ENCODE results near the gene LRSAM1.
"Not testable (repeated sequence)": the region's sequence is repeated elsewhere in the genome, so short reads cannot be mapped to it uniquely, and the experiment has no call there.

LRSAM1 gene

DNA sequence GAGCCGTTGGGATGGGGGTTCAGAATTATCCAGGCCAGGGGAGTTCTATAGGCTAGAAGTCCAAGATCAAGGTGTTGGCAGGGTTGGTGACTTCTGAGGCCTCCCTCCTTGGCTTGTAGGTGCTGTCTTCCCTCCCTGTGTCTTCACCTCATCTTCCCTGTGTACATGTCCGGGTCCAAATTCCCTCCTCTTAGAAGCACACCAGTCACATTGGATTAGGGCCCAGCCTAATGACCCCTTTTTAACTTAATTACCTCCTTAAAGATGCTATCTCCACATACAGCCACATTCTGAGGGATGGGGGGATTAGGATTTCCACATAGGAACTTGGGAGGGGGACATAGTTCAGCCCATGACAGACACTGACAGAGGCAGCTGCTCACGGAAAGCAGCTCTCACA, 12.1 kb downstream of the LRSAM1 start:
- DNase-seq: no peak

DNA sequence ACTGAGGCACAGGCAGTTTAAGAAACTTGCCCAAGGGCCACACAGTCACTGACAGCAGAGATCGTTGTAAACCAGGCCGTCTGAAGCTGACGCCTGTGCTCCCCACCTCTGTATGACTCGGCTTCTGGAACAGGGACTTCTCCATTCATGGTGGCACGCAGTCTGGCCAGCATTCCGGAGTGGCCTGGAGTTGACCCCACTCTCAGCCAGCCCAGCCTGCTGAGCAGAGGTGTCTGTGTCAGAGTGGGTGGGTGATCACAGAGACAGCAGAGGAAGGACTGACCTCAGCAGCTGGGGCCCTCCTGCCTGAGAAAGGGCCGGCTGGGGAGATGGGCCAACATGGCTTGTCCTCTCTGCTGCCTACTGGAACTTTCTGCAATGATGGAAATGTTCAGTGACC, 12.6 kb downstream of the LRSAM1 start:
- no peak for DNase-seq

DNA sequence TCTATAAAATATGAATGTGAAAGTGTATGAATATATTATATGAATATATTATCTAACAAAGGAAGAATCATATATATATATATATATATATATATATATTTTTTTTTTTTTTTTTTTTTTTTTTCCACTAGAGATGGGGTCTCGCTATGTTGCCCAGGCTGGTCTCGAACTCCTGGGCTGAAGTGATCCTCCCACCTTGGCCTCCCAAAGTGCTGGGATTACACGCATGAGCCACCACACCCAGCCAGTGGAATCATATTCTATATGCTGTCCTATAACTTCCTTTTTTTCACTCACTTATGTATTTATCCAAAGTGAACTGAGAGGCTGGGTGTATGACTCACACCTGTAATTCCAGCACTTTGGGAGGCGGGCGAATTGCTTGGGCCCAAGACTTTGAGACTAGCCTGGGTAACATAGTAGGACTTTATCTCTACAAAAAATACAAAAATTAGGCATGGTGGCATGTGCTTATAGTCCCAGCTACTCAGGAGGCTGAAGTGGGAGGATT, 15.2 kb downstream of the LRSAM1 start:
- DNase-seq: not testable (repeated sequence)

DNA sequence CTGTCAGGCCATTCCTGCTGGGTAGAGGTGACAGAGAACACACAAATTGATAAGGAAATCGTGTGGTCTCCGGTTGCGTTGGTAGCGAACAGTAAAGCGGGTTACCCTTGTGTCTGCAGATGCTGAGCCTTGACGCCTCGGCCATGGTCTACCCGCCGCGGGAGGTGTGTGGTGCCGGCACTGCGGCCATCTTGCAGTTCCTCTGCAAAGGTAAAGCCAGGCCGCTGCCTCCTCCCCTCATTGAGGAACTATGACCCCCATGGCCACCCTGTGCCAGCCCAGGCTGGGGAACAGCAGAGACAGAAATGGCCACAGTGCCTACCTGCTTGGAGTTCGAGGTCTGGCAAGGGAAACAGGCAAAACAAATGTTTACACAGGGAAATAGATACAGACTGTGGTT, 16.3 kb downstream of the LRSAM1 start:
- no peak for DNase-seq

DNA sequence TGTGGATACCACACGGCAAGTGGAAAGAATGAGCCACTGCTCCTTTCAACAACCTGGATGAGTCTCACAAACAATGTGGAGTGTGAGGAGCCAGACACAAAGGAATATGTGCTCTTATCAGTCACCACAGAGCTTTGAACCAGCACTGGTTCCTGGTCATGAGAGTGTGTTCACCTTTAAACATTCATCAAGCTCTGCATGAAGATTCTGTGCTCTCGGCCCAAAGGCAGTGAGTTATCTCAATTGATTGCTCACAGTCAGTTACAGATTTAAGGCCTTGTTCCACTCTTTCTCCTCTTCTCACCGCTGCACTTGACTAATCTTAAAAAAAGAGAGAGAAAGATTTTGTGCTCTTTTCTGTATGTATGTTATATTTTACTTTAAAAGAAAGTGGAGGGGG, 19.4 kb downstream of the LRSAM1 start:
- DNase-seq: no peak

DNA sequence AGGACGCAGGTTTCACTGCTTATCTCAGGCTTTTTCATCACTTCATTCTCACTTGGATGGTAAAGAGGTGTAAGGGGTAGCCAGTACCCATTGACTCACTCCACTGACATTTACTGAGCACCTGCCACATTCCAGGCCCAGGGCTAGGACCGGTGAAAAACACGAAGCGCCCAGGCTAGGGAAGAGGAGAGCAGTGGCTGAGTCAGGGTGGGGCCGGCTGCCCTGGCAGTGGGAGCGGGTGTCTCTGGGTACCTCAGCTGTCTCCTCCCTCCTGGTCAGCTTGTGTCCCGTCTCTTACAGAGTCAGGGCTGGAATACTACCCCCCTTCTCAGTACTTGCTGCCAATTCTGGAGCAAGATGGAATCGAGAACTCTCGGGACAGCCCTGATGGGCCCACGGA, 22.2 kb downstream of the LRSAM1 start:
- DNase-seq: no peak

DNA sequence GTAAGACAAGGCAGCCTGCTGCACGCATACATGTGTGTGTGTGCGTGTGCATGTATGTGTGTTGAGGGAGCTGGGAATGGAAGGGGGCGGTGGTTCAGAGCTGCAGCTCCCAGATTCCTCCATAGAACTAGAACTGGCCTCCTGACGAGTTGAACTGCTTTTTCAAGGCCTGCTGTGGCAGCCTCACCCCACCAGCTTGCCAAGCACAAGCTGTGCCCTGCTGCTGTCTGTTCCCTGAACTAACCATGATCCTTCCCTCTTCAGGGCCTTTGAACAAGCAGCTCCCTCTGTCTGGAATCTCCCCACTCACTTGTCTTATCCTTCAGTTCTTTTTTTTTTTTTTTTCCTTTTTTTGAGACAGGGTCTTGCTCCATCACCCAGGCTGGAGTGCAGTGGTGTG, 22.6 kb downstream of the LRSAM1 start:
- no peak for DNase-seq

DNA sequence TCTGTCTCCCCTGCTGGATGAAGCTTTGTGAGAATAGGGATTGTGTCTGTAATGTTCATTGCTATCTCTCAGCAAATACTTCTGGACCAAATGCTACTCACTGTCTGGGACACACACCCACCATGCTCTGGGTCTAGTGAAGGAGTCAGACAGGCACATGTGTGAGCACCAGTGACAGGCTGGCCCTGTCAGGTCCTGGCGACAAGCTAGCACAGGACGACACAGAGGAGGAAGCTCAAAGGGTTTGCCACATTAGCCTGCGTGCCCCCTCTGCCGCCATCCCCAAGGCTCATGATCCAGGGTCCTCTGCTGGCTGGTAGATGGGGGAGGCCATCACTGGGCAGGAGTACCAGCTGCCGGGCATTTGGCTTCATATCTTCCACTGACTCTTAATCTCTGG, 23.3 kb downstream of the LRSAM1 start:
- no peak for DNase-seq

DNA sequence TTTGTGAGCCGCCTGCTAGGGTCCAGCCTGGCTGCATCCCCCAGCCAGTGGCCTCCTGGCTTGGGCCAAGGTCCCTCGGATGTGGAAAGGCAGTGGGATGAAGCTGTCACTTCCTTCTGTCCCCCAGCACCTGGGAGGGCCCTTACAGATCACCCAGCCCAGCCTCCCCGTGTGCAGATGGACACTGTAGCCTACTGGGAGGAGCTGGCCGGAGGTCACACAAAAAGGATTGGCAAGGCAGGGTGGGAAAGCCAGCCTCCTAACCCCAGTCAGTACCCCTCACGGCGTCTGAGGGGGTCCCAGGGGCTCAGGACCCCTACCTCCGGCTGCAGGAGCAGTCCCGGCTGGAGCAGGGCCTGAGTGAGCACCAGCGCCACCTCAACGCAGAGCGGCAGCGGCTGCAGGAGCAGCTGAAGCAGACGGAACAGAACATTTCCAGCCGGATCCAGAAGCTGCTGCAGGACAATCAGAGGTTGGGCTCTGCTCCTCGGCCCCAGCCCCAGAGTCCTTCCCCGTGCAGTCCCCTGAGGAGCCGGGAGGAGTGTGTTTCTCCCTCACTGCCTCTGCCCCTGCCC, 28.3 kb downstream of the LRSAM1 start:
- no peak for DNase-seq

DNA sequence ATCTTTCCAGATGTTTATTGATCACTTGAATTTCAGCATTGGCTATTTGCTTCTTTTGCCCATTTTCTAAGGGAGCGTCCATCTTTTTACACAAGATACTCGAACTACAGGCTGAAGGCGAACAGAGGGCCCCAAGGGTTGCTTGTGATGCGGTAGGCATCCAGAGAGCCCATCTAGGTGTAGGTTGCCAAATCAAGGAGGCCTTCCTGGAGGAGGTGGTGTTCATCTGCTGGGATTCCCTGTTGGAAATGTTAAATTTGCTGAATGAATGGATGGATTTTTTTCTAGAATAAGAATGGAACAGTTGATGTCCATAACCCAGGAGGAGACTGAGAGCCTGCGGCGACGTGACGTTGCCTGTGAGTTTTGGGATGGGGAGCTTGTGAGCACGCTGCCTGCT, 31.4 kb downstream of the LRSAM1 start:
- DNase-seq: no peak

DNA sequence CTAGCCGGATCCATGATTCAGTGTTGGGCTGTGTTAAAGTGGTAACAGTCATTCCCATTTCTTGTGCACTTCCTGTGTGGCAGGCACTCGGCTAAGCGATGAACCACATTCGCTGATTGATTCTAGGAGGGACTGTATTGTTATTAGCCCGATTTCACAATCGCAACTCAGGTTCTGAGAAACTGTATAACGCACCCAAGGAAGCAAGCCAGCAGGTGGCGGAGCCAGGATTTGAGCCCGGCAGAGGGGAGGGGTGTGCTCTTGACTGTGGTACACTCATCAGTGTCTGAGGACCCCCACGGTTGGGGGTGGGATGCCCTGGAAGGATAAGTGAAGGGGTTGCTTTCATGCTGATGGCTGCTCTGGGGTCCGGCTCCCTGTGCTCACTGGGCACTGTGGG, 34.7 kb downstream of the LRSAM1 start:
- no peak for DNase-seq

DNA sequence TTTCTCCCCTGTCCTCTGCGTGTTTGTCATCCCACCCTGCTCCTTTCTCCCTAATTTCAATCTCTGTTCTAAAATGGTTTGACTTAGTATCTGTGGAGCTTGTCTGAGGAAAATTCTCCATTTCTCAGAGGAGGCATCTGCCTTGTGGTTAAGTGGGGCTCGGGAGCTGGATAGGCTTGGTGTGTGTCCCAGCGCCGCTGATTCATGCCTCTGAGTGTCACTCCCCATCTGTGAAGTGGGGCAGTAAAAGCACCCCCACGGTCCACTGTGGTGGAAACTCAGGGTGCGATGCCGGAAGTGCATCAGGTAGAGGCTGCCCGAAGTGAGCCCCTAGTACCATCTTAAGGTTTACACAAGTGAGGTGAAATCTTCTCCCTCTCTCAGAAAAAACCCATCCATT, 37.6 kb downstream of the LRSAM1 start:
- DNase-seq: no peak

DNA sequence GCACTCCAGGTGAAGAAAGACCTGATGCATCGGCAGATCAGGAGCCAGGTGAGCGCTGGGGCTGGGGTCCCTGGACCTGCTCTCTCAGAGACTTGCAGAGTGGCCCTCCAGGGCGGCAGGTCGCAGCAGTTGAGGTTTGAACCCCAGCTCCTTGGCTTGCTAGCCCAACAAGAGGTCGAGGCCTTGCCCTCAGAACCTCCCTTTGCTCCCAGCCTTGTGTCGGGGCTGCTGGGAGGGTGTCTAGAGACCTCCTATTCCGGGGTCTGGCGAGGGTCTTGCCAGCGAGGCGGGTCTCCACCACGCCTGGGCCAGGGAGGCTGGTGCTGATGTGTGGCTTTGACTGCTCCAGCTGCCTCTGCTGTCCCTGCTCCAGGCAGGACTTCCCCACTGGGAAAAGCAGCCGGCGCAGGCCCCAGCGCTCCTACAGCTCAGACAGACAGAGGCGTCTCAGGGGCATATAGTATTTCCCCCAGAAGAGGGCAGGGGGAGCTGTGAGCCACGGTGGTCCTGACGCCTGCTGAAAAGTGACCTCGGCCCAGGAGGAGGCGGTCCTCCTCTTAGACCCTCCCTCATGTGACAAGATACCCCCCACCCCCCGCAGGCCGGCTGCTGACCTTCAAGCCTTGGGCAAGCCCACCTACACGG, 38.3 kb downstream of the LRSAM1 start:
- DNase-seq: no peak

DNA sequence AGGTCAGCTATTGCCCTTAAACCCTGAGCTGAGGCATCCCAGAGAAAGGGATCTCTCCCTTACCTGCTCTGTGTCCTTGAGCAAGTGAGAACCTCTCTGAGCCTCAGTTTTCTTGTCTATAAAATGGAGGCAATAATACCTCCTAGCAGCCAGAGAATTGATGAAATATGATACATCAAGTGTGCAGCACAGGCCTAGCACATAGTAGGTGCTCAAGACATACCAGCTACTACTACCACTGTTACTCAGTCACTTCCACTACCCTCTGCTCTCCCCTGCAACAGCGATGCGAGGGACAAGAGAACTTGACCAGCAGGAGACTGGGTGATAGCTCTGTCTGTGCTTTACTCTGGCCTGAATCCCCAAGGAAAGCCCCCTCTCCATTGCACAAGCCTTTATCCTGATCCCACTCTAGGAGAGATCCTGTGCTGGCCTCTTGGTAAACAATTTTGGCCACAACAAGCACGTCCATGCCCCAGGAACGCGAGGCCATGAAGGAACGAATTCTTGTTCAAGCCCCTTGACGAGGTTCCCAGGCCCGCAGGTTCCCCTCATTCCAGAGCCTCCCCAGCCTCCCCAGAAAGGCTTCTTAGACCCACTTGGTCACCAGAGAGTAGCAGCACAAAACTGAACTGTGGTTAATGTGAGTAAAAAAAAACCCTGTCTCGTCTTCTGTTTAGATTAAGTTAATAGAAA, 39.4 kb downstream of the LRSAM1 start:
- no peak for DNase-seq

DNA sequence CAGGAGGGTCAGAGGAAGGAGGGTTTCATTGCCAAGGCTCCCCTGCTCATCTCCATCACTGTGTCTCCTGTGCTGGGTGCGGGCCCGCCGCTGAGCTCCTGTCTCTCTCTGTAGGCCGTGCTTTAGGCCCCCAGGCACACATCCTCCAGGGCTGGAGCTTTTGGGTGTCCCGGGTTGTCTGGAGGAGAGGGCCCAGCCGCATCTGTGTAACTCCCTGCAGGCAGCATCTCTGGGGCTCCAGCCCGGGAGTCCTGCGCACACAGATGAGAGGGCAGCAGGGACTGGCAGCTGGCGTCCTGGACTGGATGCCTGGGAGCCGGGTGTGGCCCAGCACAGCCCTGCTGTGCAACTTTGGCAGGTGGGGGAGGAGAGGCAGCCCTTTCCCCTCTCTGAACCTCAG, 40.2 kb downstream of the LRSAM1 start:
- DNase-seq: no peak

DNA sequence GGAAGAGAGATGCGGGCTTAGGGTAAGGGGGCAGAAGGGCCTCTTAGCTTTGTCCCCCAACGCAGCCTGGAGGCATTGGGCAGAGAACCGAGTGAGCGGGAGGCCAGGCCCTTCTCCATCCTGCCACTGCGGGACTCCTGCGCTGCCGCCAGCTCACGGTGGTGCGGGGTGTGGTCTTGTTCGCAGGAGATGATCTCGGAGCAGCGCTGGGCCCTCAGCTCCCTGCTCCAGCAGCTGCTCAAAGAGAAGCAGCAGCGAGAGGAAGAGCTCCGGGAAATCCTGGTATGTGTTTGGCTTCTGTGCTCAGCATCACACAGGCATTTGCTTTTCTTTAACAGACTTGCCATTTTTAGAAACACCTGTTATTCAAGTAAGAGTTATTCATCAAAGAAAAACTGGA, 41.3 kb downstream of the LRSAM1 start:
- DNase-seq: no peak

DNA sequence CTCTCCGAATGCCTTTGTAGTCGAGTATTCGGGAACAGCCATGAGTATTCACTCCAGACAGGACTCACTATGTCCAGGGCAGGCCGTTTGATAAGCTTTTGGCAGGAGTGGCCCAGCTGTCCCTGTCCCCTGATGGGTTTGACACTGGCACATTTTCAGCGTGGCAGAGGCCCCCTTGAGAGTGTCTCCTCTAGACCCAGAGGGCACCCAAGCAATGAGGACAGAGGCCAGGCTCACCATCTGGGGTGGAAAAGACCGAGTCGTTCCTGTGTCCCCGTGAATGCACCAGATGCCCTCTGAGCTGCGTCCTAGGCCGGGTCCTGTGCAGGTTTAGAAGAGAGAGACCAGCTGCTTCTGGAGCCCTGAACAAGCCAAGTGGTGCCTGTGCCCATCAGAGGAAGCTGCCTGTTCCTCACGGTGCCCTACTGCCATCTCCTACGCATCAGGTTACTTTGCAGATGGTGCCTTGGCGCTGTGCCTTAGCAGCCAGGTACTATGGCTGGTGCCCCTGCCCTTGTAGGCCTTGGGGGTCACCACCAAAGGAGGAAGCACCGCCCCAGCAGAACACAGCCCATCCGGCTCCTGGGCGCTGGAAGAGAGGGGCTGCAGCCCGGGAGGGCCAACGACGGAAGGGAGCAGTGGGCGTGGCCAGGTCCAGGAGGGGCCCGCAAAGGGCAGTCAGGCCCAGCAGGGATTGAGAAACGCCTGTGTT, 42.4 kb downstream of the LRSAM1 start:
- DNase-seq: no peak

DNA sequence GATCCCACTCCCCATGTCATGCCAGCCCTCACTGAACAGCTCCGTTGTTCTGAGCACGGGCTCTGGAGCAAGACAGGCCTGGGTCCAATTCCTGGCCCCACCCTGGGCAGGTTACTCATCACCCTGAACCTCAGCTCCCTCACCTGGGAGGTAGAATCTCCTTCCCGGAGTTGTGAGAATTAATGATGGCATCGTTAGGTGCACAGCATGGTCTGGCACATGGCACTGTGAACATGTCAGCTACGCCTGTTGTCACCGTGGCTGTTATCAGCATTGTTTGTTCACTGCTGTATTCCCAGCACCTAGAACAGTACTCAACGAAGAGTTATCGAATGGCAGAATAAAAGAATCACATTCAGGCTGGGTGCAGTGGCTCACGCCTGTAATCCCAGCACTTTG, 43.0 kb downstream of the LRSAM1 start:
- DNase-seq: no peak

DNA sequence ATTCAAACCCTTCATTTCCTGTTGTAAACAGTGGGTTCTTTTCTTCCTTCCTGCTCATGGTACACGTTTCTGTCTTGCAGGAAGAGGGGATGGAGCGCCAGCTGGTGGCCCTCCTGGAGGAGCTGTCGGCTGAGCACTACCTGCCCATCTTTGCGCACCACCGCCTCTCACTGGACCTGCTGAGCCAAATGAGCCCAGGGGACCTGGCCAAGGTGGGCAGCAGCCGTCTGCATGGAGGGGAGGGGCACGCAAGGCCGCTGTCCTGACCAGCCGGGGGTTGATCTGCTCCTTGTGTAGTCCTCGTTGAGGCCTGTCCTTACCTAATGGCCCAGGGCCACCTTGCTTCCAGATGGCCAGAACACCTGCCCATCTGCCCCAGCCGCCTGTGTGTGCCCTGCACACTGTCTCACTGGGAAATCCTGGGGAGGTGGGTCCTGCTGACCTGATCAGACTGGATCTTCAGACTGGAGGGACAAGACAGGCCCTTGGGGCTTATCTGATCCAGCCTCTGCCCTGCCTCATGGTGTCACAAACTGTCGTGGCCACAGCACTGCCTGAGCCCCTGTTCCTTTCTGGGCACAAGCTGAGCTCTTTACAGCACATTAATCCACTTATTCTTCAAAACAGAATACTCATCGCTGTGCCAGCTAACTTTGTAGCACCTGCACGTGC, 44.7 kb downstream of the LRSAM1 start:
- no peak for DNase-seq

DNA sequence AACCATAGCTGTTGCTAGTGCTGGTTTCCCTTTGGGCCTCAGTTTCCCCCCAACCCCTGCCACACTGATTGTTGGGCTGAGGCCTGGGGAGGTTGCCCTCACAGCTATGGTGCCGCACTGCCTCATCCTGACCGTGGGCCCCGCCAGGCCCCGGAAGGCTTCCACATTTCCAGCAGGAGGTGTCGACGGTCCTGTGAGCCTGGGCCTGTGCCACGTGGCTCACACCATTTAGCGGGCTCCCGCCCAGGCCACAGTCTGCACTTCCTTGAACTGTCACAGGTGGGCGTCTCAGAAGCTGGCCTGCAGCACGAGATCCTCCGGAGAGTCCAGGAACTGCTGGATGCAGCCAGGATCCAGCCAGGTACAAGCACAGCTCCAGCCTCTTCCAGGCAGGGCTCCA, 45.7 kb downstream of the LRSAM1 start:
- no peak for DNase-seq

DNA sequence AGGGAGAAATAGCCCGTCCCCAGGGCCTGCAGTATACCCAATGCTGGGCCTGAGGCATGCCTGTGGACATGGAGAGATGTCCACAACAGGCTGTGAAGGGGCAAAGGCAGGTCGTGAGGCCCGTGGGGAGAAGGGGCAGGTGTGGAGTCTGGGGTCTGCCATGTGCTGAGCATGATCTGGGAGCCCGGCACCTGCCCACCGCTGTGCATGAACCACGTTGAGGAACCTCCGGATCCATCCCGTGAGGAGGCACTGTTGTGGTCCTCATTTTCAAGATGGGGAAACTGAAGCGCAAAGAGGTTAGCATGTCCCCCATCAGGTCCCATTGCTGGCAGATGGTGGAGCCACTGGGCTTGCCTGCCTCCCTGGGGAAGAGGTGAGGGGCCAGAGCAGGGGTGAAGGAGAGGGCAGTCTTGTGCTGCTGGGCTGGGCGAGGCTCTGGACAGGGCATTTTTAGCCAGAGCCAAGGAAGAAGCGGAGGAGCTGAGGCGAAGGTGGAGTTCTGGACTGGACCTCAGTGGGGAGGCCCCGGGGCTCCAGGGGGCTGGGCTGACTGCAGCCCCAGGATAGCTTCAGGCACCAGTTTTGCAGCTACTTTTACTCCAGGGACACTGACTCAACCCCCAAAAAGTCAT, 46.5 kb downstream of the LRSAM1 start:
- DNase-seq: no peak

DNA sequence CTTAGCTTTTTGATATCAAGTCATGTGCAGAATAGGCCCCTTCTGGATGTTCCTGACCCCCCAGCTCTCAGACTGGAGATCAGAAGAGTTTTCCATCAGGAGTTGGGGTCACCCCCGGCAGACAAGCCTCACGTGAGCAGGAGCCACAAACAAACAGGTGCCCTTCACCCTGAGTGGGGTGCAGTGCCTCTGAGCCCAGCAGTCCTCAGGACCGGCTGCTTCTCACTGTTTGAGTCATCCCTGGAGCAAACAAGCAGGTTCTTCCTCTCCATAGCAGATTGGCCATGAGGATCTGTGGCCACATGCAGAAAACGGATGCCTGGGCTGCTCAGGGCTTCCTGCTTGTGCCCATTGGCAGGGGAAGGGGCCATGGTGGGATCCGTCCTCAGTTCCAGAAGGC, 47.0 kb downstream of the LRSAM1 start:
- DNase-seq: no peak

DNA sequence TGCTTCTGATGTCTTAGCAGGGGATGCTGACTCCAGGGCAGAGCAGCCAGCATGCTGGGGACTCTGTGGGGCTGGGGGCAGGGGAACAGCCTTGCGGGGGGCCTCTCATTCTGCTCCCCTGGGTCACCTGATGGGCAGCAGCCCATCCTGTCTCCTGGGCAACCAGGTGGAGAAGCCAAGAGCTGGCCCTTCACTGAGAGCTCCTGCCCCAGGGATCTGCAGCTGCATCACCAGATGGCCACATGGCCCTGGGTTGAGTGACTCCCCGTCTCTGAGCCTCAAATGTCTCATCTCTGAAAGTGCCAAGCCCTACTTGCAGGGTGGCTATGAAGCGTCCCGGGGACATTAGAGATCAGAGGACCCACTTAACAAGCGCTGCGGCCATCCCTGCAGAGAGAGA, 49.1 kb downstream of the LRSAM1 start:
- DNase-seq: no peak

Measured in OCI-M1 (cell line).